Measurements from ENCODE around the gene CWC27. TPM values are rescaled to one million over a fixed set of nuclear protein-coding genes. Genes with fewer than 3 reads are reported as not detected.
"Not testable (repeated sequence)": the region's sequence is repeated elsewhere in the genome, so short reads cannot be mapped to it uniquely, and the experiment has no call there.

CWC27 gene
- total RNA-seq, 1 experiment from 2014 or later, result 42.7 TPM

GRCh38 chr5:64827703-64828102, 59.0 kb downstream of the CWC27 start:
- ATAC-seq (no peak), DNase-seq (ENCODE audit: low spot score) (no peak)
- Mint-ChIP-seq H3K36me3 (peaks cover 11% of the 10 kb centered on the region), H3K9me3 (peaks cover 4% of the 10 kb centered on the region), H3K27me3 (ENCODE audit: low read depth) (no peaks in the 10 kb centered on the region), H3K4me1 (no peaks in the 10 kb centered on the region), H3K4me3 (no peak overlapping the region), H3K27ac (no peak overlapping the region)
- CTCF ChIA-PET, result no interaction called here
- POLR2A ChIA-PET, result no interaction called here
- no peak for TF ChIP-seq KAT7 (CRISPR knock-in tag; IDR thresholded peaks at IDR 0.05; ENCODE audit: borderline replicate concordance)

DNA sequence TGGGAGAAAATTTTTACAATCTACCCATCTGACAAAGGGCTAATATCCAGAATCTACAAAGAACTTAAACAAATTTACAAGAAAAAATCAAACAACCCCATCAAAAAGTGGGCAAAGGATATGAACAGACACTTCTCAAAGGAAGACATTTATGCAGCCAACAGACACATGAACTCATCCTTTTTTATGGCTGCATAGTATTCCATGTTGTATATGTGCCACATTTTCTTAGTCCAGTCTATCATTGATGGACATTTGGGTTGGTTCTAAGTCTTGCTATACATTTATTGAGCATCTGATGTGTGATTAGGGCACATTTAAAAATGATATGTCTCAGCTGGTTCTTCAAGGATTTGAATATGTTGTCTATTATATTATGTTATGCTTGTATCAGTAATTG, 61.9 kb downstream of the CWC27 start:
- H3K27ac Mint-ChIP-seq, POLR2A ChIA-PET, CTCF ChIA-PET: not testable (repeated sequence)

GRCh38 chr5:64831996-64832395, 63.3 kb downstream of the CWC27 start:
- H3K27ac Mint-ChIP-seq, result no peak overlapping the region
- peaks cover 4% of the 10 kb centered on the region for H3K9me3 Mint-ChIP-seq
- peaks cover 30% of the 10 kb centered on the region for H3K4me1 Mint-ChIP-seq
- CTCF ChIA-PET, result no interaction called here
- H3K27me3 Mint-ChIP-seq (ENCODE audit: low read depth), result no peaks in the 10 kb centered on the region
- POLR2A ChIA-PET, result no interaction called here
- no peak for ATAC-seq
- no peak for DNase-seq (ENCODE audit: low spot score)
- H3K4me3 Mint-ChIP-seq, result no peak overlapping the region
- TF ChIP-seq FOXP4 (CRISPR knock-in tag; IDR thresholded peaks at IDR 0.05) (no peak), CBFB (CRISPR knock-in tag; IDR thresholded peaks at IDR 0.05; ENCODE audit: low read depth) (no peak), GTF2I (CRISPR knock-in tag; conservative IDR thresholded peaks at IDR 0.05) (no peak), ELF4 (CRISPR knock-in tag; IDR thresholded peaks at IDR 0.05; ENCODE audit: low read depth) (no peak), ATF1 (CRISPR knock-in tag; IDR thresholded peaks at IDR 0.05) (no peak), JUN (CRISPR knock-in tag; IDR thresholded peaks at IDR 0.05) (no peak), NR2C2 (CRISPR knock-in tag; IDR thresholded peaks at IDR 0.05) (no peak), ZNF423 (CRISPR knock-in tag; IDR thresholded peaks at IDR 0.05) (no peak), ZMAT4 (CRISPR knock-in tag; IDR thresholded peaks at IDR 0.05) (no peak), SMAD3 (CRISPR knock-in tag; IDR thresholded peaks at IDR 0.05; ENCODE audit: borderline replicate concordance) (no peak), NR3C1 (CRISPR knock-in tag; conservative IDR thresholded peaks at IDR 0.05; ENCODE audit: low read depth) (no peak), ZNF121 (CRISPR knock-in tag; IDR thresholded peaks at IDR 0.05) (no peak)
- TF ChIP-seq, protein P1, sequence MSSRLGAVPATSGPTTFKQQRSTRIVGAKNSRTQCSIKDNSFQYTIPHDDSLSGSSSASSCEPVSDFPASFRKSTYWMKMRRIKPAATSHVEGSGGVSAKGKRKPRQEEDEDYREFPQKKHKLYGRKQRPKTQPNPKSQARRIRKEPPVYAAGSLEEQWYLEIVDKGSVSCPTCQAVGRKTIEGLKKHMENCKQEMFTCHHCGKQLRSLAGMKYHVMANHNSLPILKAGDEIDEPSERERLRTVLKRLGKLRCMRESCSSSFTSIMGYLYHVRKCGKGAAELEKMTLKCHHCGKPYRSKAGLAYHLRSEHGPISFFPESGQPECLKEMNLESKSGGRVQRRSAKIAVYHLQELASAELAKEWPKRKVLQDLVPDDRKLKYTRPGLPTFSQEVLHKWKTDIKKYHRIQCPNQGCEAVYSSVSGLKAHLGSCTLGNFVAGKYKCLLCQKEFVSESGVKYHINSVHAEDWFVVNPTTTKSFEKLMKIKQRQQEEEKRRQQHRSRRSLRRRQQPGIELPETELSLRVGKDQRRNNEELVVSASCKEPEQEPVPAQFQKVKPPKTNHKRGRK (CRISPR knock-in tag; IDR thresholded peaks at IDR 0.05; ENCODE audit: borderline replicate concordance), result no peak
- TF ChIP-seq, protein P2, sequence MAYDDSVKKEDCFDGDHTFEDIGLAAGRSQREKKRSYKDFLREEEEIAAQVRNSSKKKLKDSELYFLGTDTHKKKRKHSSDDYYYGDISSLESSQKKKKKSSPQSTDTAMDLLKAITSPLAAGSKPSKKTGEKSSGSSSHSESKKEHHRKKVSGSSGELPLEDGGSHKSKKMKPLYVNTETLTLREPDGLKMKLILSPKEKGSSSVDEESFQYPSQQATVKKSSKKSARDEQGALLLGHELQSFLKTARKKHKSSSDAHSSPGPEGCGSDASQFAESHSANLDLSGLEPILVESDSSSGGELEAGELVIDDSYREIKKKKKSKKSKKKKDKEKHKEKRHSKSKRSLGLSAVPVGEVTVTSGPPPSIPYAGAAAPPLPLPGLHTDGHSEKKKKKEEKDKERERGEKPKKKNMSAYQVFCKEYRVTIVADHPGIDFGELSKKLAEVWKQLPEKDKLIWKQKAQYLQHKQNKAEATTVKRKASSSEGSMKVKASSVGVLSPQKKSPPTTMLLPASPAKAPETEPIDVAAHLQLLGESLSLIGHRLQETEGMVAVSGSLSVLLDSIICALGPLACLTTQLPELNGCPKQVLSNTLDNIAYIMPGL (CRISPR knock-in tag; IDR thresholded peaks at IDR 0.05), result no peak
- TF ChIP-seq, protein P3, sequence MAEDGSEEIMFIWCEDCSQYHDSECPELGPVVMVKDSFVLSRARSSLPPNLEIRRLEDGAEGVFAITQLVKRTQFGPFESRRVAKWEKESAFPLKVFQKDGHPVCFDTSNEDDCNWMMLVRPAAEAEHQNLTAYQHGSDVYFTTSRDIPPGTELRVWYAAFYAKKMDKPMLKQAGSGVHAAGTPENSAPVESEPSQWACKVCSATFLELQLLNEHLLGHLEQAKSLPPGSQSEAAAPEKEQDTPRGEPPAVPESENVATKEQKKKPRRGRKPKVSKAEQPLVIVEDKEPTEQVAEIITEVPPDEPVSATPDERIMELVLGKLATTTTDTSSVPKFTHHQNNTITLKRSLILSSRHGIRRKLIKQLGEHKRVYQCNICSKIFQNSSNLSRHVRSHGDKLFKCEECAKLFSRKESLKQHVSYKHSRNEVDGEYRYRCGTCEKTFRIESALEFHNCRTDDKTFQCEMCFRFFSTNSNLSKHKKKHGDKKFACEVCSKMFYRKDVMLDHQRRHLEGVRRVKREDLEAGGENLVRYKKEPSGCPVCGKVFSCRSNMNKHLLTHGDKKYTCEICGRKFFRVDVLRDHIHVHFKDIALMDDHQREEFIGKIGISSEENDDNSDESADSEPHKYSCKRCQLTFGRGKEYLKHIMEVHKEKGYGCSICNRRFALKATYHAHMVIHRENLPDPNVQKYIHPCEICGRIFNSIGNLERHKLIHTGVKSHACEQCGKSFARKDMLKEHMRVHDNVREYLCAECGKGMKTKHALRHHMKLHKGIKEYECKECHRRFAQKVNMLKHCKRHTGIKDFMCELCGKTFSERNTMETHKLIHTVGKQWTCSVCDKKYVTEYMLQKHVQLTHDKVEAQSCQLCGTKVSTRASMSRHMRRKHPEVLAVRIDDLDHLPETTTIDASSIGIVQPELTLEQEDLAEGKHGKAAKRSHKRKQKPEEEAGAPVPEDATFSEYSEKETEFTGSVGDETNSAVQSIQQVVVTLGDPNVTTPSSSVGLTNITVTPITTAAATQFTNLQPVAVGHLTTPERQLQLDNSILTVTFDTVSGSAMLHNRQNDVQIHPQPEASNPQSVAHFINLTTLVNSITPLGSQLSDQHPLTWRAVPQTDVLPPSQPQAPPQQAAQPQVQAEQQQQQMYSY (CRISPR knock-in tag; IDR thresholded peaks at IDR 0.05), result no peak
- TF ChIP-seq, protein P4, sequence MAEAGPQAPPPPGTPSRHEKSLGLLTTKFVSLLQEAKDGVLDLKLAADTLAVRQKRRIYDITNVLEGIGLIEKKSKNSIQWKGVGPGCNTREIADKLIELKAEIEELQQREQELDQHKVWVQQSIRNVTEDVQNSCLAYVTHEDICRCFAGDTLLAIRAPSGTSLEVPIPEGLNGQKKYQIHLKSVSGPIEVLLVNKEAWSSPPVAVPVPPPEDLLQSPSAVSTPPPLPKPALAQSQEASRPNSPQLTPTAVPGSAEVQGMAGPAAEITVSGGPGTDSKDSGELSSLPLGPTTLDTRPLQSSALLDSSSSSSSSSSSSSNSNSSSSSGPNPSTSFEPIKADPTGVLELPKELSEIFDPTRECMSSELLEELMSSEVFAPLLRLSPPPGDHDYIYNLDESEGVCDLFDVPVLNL (CRISPR knock-in tag; IDR thresholded peaks at IDR 0.05; ENCODE audit: borderline replicate concordance, low read depth), result no peak
- TF ChIP-seq, protein P5, sequence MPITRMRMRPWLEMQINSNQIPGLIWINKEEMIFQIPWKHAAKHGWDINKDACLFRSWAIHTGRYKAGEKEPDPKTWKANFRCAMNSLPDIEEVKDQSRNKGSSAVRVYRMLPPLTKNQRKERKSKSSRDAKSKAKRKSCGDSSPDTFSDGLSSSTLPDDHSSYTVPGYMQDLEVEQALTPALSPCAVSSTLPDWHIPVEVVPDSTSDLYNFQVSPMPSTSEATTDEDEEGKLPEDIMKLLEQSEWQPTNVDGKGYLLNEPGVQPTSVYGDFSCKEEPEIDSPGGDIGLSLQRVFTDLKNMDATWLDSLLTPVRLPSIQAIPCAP (CRISPR knock-in tag; IDR thresholded peaks at IDR 0.05), result no peak
- peaks cover 11% of the 10 kb centered on the region for H3K36me3 Mint-ChIP-seq

More for the DNA sequence above, 61.9 kb downstream of the CWC27 start:
- not testable (repeated sequence) for H3K27me3 Mint-ChIP-seq (ENCODE audit: low read depth); H3K9me3 Mint-ChIP-seq; H3K4me3 Mint-ChIP-seq; DNase-seq (ENCODE audit: low spot score); ATAC-seq
- Mint-ChIP-seq H3K36me3 (peaks cover 11% of the 10 kb centered on the region), H3K4me1 (peaks cover 19% of the 10 kb centered on the region)

Measured in WTC11 (cell line).